Loucy (cell line): ENCODE results near the gene CIB4.

ENCODE experiments used
- CTCF ChIP-seq: fragments of 200-600 bp; sonication (generic); conservative IDR thresholded peaks from 2 replicates; pipeline ENCODE4 v1.5.1; 2014; ENCODE audit warnings: mild to moderate bottlenecking, antibody characterized with exemption, low read length
- EZH2phosphoT487 ChIP-seq: fragments of 200-600 bp; IDR thresholded peaks from 2 replicates; pipeline ENCODE4 v1.6.1; 2018; ENCODE audit warnings: antibody characterized with exemption, mild to moderate bottlenecking, moderate library complexity, borderline replicate concordance

DNA sequence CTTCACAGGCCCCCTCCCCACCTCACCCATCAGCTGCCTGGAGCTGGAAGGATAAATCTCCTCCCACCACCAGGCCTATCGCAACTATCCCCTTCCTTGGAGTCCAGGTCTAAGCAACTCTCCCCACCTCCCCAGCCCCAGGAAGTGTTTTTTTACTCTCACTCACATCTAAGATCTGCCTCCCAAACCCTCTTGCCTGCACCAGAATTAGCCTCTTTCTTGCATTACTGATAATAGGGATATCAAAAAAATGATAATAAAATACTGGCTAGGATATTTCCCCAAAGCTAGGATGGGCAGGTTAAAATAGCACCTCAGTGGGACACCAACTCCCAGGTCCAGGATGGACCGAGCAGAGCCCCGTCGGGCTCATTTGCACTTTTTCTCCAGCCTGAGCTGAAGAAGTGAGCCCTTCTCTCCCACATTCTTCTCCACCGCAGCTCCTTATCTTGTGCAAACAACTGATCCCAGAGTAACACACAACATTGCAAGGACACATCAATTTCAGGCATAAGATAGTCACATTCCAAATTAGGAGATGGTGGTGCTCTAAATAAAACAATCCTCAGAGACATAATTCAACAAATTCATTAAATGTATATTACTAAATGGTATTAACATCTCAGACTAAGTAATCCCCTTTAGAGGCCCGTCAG lies 17.7 kb upstream of the CIB4 start:
- no peak for TF ChIP-seq EZH2phosphoT487
- TF ChIP-seq CTCF = no peak
